D721Med (cell line): ENCODE results near the gene STK4.

Experiments used
- DNase-seq: peaks from one replicate; pipeline ENCODE4 v3.0.0; 2011; ENCODE audit warnings: low spot score; ENCODE audit not compliant: insufficient read length
- FAIRE-seq: peaks from 2 replicates; lab custom pipeline; 2011; peaks lifted over from hg19 to GRCh38; lab: Jason Lieb, UNC
- TF ChIP-seq, protein P1 (sequence below): IDR thresholded peaks from 2 replicates; pipeline ENCODE4 v1.5.1; 2012; ENCODE audit warnings: mild to moderate bottlenecking, control low read depth; ENCODE audit not compliant: insufficient read depth; ENCODE audit errors: missing control alignments

STK4 gene

DNA sequence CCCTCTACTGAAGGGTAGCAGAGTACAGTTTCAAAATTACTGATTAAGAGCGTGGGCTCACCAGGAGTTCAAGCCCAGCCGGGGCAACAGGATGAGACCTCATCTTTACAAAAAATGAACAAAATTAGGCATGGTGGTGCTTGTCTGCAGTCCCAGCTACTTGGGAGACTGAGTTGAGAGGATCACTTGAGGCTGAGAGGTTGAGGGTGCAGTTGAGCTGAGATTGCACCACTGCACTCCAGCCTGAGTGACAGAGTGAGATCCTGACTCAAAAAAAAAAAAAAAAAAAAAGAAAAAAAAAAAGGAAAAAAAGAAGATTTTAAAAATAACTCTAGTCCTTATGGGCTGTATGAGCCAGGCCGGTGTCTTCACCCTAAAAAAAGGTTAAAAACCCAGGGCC, 37.7 kb upstream of the STK4 start:
- DNase-seq = no peak
- no peak for FAIRE-seq
- TF ChIP-seq, protein P1, sequence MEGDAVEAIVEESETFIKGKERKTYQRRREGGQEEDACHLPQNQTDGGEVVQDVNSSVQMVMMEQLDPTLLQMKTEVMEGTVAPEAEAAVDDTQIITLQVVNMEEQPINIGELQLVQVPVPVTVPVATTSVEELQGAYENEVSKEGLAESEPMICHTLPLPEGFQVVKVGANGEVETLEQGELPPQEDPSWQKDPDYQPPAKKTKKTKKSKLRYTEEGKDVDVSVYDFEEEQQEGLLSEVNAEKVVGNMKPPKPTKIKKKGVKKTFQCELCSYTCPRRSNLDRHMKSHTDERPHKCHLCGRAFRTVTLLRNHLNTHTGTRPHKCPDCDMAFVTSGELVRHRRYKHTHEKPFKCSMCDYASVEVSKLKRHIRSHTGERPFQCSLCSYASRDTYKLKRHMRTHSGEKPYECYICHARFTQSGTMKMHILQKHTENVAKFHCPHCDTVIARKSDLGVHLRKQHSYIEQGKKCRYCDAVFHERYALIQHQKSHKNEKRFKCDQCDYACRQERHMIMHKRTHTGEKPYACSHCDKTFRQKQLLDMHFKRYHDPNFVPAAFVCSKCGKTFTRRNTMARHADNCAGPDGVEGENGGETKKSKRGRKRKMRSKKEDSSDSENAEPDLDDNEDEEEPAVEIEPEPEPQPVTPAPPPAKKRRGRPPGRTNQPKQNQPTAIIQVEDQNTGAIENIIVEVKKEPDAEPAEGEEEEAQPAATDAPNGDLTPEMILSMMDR = no peak

DNA sequence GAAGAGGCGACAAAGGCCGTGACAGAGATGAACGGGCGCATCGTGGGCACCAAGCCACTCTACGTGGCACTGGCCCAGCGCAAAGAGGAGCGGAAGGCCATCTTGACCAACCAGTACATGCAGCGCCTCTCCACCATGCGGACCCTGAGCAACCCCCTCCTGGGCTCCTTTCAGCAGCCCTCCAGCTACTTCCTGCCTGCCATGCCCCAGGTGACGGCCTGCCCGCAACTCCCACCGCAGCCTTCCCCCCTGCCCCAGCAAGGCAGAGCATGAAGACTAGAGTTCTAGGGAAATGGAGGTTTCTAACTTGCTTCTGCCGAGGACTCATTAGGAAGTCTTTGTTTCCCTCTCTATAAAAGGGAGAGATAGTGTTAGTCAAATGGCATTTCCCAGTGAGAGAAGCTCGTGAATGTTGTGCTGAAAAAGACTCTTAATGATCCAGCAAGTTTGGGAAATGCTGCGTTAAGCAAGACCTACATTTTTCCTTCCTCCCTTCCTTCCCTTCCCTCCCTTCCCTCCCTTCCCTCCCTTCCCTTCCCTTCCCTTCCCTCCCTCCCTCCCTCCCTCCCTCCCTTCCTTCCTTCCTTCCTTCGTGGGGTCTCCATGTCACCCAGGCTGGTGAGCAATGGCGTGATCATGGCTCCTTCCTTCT, 35.7 kb upstream of the STK4 start:
- TF ChIP-seq, protein P1 = no peak
- DNase-seq = no peak
- no peak for FAIRE-seq

DNA sequence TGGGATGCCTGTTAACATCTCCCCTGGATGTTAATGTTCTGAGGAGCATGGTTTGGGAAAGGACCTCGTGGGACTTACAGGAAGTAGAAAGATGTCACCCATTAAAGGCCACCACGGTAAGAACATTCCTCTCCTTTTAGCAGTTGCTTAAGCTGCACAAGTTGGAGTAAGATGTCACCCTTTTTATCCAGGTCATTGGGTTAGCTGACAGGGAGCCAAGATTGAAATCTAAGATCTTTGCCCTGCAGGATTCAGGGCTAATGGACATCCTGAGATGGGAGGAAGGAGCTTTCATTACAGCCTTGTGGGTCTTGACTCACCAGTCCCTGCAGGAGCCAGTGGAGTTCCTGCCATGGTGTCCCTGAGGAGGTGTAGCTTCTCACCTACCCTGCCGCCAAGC, 34.4 kb upstream of the STK4 start:
- no peak for FAIRE-seq
- TF ChIP-seq, protein P1 = no peak
- no peak for DNase-seq

DNA sequence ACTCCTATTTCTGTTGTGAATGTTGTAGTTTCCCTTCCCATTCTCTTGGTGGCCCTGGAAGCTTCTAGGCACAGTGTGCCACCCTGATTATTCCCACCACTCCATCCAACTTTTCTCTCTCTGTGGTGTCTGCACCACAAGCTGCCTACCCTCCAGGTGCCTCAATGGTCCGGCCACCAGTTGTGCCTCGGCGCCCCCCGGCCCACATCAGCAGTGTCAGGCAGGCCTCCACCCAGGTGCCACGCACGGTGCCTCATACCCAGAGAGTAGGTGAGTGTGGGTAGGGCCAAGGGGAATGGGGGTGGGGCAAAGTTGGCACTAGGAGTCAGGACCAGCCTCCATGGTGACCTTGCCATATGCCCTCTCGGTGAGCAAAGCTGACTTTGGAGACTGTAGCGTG, 33.4 kb upstream of the STK4 start:
- TF ChIP-seq, protein P1 = no peak
- no peak for FAIRE-seq
- no peak for DNase-seq

DNA sequence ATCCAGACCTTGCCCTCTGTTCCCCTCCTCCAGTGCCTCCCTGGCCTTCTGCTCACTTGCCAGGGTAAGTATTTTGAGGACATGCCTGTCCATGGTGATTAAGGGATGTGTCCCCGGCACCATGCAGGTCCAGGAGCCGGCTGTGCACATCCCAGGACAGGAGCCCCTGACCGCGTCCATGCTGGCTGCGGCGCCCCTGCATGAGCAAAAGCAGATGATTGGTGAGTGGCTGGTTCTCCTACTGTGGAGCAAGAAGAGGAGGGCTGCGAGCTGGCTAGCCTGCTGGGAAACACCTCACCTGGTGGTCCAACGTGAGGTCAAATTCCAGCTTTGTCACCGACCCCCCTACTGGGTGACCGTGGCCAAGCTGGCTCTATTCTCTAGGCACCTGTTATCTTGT, 29.8 kb upstream of the STK4 start:
- no peak for FAIRE-seq
- TF ChIP-seq, protein P1 = no peak
- no peak for DNase-seq

DNA sequence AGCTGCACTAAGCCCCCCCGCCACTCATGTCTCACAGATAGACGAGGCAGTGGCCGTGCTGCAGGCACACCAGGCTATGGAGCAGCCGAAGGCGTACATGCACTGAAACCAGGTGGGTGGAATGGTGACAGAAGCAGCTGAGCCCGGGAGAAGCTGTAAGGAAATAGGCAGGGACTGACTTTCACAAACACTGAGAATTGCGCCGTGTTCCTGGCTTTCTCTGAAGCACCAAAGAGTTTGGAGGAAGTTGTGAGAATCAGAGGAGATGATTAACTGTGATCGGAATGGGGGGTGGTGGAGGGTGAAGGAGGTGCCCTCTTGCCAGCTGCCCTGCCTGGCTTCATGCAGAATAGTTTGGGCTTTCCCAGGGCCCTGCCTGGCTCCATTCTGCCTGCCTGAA, 27.7 kb upstream of the STK4 start:
- TF ChIP-seq, protein P1 = no peak

DNA sequence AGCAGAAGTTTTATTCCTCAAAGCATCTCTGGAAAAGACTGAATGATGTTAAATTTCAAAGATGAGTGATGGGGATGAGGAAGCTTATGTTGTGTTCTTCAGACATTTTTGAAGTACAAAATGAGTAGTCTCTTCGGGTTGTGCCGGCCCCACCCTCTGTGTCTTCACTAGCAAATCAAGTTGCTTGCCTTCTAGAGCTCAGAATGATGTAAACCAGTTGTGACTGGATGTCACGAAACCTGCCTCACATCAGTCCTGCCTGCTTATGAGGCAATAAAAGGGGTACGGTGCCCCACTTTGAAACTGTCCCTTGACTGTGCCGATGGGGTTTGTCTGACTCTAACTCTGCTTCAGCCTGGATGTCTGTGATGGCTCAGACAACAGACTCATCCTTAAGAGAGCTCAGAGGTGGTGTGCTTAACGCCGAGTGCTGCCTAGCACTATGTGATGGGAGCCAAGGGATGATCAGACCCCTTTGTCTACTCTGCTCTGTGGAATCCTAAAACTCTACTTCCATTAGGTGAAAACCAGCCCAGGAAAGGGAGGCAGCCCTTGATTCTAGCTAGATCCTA, 25.1 kb upstream of the STK4 start:
- TF ChIP-seq, protein P1 = no peak
- DNase-seq = no peak
- no peak for FAIRE-seq

More for the DNA sequence above, 27.7 kb upstream of the STK4 start:
- DNase-seq (no peak), FAIRE-seq (no peak)
